GM12864 (cell line): ENCODE measurements around the gene PCDHGA11.
A peak's percentile ranks its signal among the peaks of the same experiment; 100 is the strongest.
"Not testable (repeated sequence)": the region's sequence is repeated elsewhere in the genome, so short reads cannot be mapped to it uniquely, and the experiment has no call there.

Source experiments
- DNase-seq: peaks from one replicate; pipeline ENCODE4 v3.0.0-alpha.2; 2011; ENCODE audit warnings: low read depth
- H3K4me3 ChIP-seq: 2 replicates; pipeline ENCODE4 v1.5.1; 2011; ENCODE audit warnings: mild to moderate bottlenecking, low read depth, low read length, control low read depth
- TF ChIP-seq, protein P1 (sequence below): IDR thresholded peaks from 2 replicates; pipeline ENCODE4 v1.5.1; 2011; ENCODE audit warnings: low read depth, mild to moderate bottlenecking, moderate library complexity, low read length, control low read depth, inconsistent platforms; ENCODE audit errors: missing control alignments

Gene PCDHGA11

DNA sequence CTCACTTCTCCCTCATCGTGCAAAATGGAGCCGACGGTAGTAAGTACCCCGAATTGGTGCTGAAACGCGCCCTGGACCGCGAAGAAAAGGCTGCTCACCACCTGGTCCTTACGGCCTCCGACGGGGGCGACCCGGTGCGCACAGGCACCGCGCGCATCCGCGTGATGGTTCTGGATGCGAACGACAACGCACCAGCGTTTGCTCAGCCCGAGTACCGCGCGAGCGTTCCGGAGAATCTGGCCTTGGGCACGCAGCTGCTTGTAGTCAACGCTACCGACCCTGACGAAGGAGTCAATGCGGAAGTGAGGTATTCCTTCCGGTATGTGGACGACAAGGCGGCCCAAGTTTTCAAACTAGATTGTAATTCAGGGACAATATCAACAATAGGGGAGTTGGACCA, 10.4 kb downstream of the PCDHGA11 start:
- peak overlapping the region; percentile 64 for H3K4me3 ChIP-seq
- TF ChIP-seq, protein P1, sequence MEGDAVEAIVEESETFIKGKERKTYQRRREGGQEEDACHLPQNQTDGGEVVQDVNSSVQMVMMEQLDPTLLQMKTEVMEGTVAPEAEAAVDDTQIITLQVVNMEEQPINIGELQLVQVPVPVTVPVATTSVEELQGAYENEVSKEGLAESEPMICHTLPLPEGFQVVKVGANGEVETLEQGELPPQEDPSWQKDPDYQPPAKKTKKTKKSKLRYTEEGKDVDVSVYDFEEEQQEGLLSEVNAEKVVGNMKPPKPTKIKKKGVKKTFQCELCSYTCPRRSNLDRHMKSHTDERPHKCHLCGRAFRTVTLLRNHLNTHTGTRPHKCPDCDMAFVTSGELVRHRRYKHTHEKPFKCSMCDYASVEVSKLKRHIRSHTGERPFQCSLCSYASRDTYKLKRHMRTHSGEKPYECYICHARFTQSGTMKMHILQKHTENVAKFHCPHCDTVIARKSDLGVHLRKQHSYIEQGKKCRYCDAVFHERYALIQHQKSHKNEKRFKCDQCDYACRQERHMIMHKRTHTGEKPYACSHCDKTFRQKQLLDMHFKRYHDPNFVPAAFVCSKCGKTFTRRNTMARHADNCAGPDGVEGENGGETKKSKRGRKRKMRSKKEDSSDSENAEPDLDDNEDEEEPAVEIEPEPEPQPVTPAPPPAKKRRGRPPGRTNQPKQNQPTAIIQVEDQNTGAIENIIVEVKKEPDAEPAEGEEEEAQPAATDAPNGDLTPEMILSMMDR: no peak
- no peak for DNase-seq

DNA sequence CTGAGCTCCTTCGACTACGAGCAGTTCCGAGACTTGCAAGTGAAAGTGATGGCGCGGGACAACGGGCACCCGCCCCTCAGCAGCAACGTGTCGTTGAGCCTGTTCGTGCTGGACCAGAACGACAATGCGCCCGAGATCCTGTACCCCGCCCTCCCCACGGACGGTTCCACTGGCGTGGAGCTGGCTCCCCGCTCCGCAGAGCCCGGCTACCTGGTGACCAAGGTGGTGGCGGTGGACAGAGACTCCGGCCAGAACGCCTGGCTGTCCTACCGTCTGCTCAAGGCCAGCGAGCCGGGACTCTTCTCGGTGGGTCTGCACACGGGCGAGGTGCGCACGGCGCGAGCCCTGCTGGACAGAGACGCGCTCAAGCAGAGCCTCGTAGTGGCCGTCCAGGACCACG, 11.5 kb downstream of the PCDHGA11 start:
- H3K4me3 ChIP-seq, DNase-seq: not testable (repeated sequence)

- not testable (repeated sequence) for DNase-seq, H3K4me3 ChIP-seq
Measured at GRCh38 chr5:141432726-141433125, 11.9 kb downstream of the PCDHGA11 start.

DNA sequence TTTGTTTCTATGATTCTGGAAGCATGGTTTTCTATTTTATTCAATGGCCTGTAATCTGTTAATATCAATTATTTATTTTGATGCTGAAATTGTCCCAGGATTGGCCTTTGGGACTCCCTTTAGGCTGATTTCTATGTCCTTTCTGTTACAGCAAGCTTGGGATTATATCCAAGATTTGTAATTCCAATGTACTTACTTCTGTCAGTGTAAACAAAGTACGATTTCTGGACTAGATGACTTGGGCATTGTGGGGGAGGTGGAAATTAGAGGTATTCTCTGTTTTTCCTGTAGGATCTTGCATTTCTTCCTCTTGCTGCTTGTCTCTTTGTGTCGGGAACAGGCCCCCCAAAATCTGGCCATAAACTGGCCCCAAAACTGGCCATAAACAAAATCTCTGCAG, 13.2 kb downstream of the PCDHGA11 start:
- H3K4me3 ChIP-seq: no peak overlapping the region
- TF ChIP-seq, protein P1: no peak
- DNase-seq: no peak

- no peak for DNase-seq
- TF ChIP-seq, protein P1: no peak
- no peak overlapping the region for H3K4me3 ChIP-seq
Measured at GRCh38 chr5:141437221-141437620, 16.4 kb downstream of the PCDHGA11 start.

DNA sequence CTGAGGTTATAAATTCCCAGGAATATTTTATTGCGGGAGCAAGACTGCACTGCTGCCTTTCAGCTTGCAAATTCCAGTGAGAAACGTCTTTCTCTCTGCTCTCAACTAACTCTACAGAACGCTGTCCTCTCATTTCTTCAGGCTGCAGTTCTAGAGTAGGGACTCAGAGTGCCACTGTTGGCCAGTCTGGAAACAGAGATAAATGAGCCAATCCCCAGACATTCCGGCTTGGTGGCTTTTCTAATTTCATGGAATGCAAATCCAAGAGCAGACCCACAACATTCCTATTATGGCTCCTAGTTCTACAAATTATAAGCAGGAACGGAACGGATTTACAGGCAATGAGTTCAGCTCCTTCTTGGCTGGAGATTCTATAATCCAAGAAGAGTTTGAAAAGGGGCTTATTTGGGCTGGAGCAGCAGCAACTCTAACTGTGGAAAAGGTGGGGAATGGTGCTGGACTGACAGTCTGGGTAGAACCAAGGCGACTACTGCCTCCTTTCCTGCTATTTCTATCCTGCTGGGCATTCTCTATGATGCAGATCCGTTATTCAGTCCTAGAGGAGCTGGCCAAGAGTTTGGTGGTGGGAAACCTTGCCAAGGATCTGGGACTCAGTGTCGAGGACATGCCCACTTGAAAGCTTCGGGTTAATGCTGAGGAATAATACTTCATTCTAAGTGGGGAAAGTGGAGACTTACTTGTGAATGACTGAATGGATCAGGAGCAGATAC, 18.7 kb downstream of the PCDHGA11 start:
- no peak overlapping the region for H3K4me3 ChIP-seq
- no peak for DNase-seq
- TF ChIP-seq, protein P1: no peak

DNA sequence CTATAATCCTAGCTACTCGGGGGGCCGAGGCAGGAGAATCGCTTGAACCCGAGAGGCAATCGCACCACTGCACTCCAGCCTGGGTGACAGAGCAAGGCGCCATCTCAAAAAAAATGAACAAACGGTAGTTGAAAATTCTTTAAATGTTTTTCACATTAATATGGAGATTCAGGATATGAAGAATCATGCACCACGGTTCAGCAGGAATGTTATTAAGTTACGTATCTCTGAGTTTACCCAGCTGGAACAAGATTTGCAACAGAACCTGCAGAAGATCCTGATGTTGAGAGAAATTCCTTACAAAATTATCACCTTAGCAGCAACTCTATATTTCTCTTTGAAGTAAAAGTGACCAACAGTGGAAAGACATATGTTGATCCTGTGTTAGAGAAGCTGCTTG, 19.5 kb downstream of the PCDHGA11 start:
- DNase-seq: no peak
- TF ChIP-seq, protein P1: no peak
- H3K4me3 ChIP-seq: no peak overlapping the region

- TF ChIP-seq, protein P1: no peak
- no peak for DNase-seq
- no peak overlapping the region for H3K4me3 ChIP-seq
Measured at GRCh38 chr5:141441571-141442170, 20.8 kb downstream of the PCDHGA11 start.
